Cardiac fibroblast (primary cell): ENCODE data around the gene MYO9A.

Experiments used
- DNase-seq, 2 donors: peaks; one replicate each; pipeline versions ENCODE4 v3.0.0 to v3.0.0-alpha.2; 2010; ENCODE audit warnings: low read depth in 2 of 2
- H3K4me3 ChIP-seq, 2 donors: replicated peaks in 1 of 2; 1 replicate in 1 of 2; 2 replicates in 1 of 2; pipeline ENCODE4 v1.5.1; 2011; ENCODE audit warnings: low read depth in 2 of 2, low read length in 2 of 2, mild to moderate bottlenecking in 2 of 2, moderate library complexity in 1 of 2
- TF ChIP-seq, protein P1 (sequence below): IDR thresholded peaks from one replicate; pipeline ENCODE4 v1.5.1; 2011; ENCODE audit warnings: low read depth, mild to moderate bottlenecking, low read length, inconsistent platforms

Gene MYO9A

GRCh38 chr15:72127724-72128322 is 9.9 kb upstream of the MYO9A start:
- TF ChIP-seq, protein P1, sequence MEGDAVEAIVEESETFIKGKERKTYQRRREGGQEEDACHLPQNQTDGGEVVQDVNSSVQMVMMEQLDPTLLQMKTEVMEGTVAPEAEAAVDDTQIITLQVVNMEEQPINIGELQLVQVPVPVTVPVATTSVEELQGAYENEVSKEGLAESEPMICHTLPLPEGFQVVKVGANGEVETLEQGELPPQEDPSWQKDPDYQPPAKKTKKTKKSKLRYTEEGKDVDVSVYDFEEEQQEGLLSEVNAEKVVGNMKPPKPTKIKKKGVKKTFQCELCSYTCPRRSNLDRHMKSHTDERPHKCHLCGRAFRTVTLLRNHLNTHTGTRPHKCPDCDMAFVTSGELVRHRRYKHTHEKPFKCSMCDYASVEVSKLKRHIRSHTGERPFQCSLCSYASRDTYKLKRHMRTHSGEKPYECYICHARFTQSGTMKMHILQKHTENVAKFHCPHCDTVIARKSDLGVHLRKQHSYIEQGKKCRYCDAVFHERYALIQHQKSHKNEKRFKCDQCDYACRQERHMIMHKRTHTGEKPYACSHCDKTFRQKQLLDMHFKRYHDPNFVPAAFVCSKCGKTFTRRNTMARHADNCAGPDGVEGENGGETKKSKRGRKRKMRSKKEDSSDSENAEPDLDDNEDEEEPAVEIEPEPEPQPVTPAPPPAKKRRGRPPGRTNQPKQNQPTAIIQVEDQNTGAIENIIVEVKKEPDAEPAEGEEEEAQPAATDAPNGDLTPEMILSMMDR = no peak
- DNase-seq = no peak
- no peak overlapping the region for H3K4me3 ChIP-seq

DNA sequence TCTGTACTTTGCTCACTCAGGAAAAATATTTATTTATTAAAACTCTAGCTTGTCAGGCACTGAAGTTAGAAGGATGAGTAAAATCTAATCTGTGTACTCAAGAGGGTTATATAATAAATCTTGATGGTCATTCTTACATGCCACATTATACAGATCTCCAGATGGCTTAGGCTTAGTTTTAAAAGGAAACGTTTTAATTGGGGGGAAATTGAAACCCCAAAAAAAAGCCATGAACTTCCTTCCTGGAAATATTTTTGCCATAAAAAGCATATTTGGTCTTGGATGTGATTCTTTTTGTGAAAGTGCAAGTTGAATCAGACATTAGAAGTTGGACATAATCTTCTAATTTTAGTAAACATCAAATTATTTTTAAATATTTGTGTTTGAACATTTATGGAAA is 6.3 kb upstream of the MYO9A start:
- TF ChIP-seq, protein P1 = no peak
- H3K4me3 ChIP-seq = no peak overlapping the region
- no peak for DNase-seq

DNA sequence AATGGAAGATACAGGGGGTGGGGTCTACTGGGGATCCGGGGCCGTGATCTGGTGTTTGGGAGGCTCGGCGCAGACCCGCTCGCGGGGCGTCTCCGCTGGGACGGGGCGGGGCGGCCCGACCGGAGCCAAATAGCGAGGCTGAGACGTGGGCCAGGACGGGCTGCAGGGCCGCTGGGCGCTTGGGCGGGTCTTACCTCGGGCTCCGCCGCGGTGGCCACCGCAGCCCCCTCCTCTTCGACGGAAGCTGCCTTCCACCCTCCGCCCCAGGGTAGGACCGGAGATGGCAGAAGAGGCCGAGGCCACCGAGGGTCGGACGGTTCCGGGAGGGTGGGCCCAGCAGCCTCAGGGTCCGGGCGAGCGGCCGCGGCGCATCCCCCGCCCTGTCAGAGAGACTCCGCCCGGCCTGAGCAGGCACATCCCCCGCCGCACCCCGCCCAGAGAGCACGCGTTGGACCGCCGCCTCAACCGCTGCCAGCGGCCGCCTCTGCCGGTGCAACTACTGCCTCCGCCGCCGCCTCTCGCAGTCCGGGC is 399 bp downstream of the MYO9A start:
- TF ChIP-seq, protein P1 = no peak
- peak; percentile 84 to 88 for DNase-seq
- peak overlapping the region; percentile 75 to 94 for H3K4me3 ChIP-seq

GRCh38 chr15:72116731-72117485 is 1.0 kb downstream of the MYO9A start:
- DNase-seq = peak; percentile 16 to 38
- H3K4me3 ChIP-seq = peak overlapping the region; percentile 75 to 94
- TF ChIP-seq, protein P1 = no peak

DNA sequence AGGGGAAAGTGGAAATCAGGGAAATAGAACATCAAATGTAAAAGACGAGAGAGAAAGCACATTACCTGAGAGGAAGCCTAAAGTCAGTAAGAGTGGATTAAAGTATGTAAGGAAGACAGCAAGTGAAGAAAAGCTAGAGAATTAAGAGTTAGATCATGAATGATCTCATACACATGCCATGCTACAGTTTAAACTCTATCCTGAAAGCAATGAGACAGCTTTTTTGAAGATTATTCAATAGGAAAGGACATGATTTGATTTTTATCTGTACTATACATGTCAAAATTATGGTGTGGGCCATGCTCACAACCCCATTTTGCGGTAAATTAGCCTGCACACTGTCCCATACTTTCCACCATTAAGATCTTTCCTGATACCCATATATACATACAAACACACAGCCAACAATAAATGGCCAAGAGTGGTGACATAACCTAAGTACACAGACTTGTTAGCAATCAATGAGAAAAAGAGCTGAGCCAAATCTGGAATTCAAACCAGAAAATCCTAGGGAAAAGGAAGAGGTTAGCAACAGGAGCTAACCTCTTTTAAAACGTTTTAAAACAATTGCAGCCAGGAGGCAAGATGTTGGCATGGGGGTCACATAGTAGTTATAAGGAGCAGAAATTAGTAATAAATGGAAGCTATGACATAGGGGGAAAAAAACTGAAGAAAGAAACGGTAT is 4.5 kb downstream of the MYO9A start:
- TF ChIP-seq, protein P1 = no peak
- peak in 1 of 2 donors; percentile 6 for DNase-seq
- H3K4me3 ChIP-seq = no peak overlapping the region

DNA sequence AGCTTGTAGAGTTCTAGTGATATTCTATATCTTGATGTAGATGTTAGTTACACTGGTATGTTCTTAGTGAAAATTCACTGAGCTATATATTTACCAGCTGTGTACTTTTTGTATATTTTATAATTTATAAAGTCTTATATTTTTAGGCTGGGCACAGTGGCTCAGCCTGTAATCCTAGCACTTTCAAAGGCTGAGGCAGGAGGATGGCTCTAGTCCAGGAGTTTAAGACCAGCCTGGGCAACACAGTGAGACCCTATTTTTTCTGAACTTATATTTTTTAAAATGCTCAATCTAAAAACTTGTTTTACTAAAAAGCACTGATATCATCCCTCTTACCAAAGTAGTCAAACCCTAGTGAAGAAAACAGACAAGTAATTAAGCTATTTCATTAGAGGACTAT is 5.1 kb downstream of the MYO9A start:
- TF ChIP-seq, protein P1 = no peak
- no peak for DNase-seq
- no peak overlapping the region for H3K4me3 ChIP-seq
